ENCODE measurements around the gene PRSS21.

The PRSS21 gene

DNA sequence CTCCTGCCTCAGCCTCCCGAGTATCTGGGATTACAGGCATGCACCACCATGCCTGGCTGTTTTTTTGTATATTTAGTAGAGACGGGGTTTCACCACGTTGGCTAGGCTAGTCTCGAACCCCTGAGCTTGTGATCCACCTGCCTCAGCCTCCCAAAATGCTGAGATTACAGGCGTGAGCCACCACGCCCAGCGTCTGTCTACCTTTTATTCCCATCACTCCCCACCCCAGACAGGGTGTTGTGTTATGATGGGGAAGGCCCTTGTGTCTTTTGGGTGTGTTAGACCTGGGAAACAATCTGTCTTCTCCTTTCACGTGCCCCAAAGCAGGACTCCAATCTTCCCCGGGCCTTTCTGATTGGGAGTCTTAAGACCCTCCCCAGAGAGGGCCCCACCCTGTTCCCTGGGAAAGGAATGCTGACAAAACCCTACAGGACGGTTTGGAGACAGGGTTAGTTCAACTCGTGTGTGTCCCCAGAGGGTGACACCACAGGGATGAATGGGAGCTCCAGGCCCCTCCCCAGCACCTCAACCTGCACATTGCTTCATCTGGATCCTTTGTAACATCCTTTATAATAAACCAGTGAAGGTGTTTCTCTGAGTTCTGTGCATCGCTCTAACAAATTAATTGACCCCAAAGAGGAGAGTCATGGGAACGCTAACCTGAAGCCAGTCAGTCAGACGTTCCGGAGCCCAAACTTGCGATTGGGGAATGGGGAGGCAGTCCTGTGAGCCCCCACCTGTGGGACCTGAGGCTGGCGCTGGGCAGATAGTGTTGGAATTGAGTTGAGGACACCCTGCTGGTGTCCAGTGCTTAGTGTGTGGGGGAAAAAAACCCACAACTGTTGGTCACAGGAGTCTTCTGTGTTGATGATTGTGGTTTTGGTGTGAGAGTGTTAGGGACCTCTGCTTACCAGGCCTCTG lies 36.8 kb upstream of the PRSS21 start:
- in situ Hi-C loops (cut with MboI; ENCODE audit: low sequenced_read_pairs) = no loop called here

- in situ Hi-C loops (cut with MboI; ENCODE audit: low sequenced_read_pairs) = no loop called here
Observed at GRCh38 chr16:2782583-2783351, 34.3 kb upstream of the PRSS21 start.

GRCh38 chr16:2783581-2784357 lies 33.3 kb upstream of the PRSS21 start:
- in situ Hi-C loops (cut with MboI; ENCODE audit: low sequenced_read_pairs) = no loop called here

GRCh38 chr16:2784358-2785100 lies 32.5 kb upstream of the PRSS21 start:
- in situ Hi-C loops (cut with MboI; ENCODE audit: low sequenced_read_pairs) = no loop called here

GRCh38 chr16:2785101-2785991 lies 31.7 kb upstream of the PRSS21 start:
- in situ Hi-C loops (cut with MboI; ENCODE audit: low sequenced_read_pairs) = no loop called here

GRCh38 chr16:2786061-2786825 lies 30.8 kb upstream of the PRSS21 start:
- in situ Hi-C loops (cut with MboI; ENCODE audit: low sequenced_read_pairs) = no loop called here

- in situ Hi-C loops (cut with MboI; ENCODE audit: low sequenced_read_pairs) = no loop called here
Observed at GRCh38 chr16:2786826-2787151, 30.2 kb upstream of the PRSS21 start.

DNA sequence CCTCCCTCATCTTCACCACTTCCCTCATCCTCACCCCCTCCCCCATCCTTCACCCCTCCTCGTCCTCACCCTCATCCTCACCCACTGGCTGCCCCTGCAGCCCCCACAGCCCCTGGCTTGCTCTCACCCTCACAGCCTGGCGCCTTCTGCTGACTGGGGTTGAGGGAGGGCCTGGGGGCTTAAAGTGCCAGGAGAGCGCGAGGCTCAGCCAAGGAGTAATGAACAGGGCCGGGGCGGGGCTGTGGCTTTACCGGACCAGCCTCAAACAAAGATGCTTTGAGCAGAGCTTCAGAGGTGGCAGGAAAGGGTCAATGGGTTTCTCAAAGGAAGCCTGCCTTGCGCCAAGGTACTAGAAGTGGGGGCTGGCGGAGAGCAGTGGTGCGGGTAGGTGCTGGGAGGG lies 29.6 kb upstream of the PRSS21 start, which contains the start of gene PRSS33:
TSS of gene PRSS33 (minus strand) at position 155 of the 400 bp plus-strand sequence. CDS start 1,013 bp downstream, outside the sequence.
- in situ Hi-C loops (cut with MboI; ENCODE audit: low sequenced_read_pairs) = no loop called here

DNA sequence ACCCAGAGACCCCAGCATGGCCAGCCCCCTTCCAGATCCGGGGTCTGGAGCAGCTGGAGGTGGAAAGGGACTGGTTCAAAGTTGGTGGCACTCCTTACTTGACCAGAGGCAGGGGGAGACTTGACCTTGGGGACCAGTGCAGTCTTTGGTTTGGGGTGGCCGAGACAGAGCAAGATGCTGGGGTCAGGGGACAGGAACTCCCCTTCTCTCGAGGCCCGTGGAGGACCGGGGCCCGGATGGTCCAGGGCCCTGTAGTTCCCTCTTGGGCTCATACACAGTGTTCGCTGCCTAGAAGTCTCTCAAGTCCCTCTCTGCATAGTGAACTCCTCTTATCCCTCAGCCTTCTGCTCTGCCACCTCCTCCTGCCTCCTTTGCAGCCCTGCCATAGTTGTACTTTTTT lies 29.1 kb upstream of the PRSS21 start:
- in situ Hi-C loops (cut with MboI; ENCODE audit: low sequenced_read_pairs) = no loop called here

DNA sequence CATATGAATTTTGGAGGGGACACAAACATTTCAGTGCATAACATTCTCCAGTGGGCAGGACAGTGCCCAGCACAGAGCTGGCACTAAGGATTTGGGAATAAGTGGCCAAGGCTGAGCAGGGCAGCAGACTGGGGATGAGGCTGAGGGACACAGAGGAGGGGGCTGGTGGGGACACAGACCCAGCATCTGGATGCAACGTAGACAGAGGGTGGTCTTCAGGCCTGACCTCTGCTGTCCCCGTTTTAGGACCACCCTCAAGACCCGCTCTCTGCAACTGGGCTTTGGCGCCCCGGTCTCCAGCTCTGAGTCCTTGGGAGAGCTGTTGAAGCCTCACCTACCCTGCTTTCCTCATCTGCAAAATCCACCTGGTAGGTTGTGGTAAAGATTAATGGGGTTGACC lies 26.4 kb upstream of the PRSS21 start:
- in situ Hi-C loops (cut with MboI; ENCODE audit: low sequenced_read_pairs) = no loop called here

DNA sequence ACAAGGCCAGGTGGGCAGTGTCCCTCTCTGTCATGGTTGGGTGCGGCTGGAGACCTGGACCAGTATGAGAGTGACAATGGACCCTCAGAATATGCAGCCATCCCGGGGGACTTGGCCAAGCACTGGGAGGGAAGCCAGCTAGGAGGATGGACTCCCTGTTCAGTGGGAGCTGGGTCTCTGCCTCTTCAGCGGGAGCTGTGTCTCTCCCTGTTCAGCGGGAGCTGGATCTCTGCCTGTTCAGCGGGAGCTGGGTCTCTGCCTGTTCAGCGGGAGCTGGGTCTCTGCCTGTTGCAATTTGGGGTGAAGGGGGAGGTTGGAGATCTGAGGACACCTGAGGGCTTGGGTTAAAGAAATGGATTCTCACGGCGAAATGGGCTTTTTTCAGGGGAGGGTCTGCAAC lies 25.9 kb upstream of the PRSS21 start:
- in situ Hi-C loops (cut with MboI; ENCODE audit: low sequenced_read_pairs) = no loop called here

DNA sequence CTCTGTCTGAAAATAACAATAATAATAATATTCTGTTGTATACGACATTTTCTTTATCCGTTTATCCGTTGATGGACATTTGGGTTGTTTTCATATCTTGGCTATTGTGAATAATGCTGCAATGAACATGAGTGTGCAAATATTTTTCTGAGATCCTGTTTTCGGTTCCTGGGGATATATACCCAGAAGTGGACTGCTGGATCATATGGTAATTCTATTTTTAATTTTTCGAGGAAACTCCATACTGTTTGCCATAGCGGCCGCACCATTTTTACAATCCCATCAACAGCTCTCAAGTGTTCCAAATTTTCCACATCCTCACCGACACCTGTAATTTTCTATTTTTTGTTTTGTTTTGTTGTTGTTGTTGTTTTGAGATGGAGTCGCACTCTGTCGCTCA lies 24.1 kb upstream of the PRSS21 start:
- in situ Hi-C loops (cut with MboI; ENCODE audit: low sequenced_read_pairs) = no loop called here

DNA sequence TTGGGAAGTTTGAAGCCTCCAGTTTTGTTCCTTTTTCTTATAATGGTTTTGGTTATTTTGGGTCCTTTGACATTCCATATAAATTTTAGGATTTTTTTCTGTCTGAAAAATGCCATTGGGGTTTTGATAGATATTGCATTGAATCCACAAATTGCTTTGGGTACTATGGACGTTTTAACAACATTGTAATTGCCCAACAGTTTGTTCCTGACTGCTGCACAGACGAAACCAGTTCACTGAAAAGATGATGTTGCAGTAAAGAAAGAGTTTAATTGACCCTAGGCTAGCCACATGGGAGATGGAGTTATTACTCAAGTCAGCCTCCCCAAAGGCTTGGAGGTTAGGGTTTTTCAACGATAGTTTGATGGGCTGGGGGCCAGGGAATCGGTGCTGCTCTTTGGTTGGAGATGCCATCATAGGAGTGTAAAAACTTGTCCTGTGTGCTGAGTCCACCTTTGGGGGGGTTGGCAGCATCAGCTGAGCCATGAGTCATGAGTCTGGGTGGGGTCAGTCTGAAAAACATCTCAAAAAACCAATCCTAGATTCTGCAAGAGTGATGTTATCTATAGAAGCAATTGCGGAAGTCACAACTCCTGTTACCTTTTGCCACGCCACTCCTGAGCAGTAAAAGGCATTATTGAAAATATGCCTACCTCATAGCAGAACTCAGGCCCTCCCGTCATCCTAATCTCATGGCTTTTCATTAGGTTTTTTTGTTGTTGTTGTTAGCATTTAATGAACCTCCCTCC lies 21.5 kb upstream of the PRSS21 start:
- in situ Hi-C loops (cut with MboI; ENCODE audit: low sequenced_read_pairs) = no loop called here

DNA sequence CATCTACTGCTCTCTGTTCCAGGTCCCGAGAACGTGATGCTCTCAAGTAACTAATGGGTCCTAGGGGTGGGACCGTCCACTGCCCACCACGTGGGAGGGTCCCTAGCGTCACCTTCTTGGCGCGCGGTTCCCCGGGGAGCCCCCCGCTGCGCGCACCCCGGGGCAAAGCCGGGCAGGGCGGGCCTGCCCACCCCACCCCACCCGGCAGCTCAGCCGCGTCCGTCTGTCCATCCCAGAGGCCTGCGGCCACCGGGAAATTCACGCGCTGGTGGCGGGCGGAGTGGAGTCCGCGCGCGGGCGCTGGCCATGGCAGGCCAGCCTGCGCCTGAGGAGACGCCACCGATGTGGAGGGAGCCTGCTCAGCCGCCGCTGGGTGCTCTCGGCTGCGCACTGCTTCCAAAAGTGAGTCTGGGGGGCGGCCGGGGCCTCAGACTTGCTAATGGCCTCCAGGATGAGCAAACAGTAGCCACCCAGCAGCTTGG lies 18.3 kb upstream of the PRSS21 start:
- in situ Hi-C loops (cut with MboI; ENCODE audit: low sequenced_read_pairs) = no loop called here

- in situ Hi-C loops (cut with MboI; ENCODE audit: low sequenced_read_pairs) = no loop called here
Observed at GRCh38 chr16:2799205-2799858, 17.7 kb upstream of the PRSS21 start.

GRCh38 chr16:2799859-2800226 lies 17.2 kb upstream of the PRSS21 start:
- in situ Hi-C loops (cut with MboI; ENCODE audit: low sequenced_read_pairs) = no loop called here

DNA sequence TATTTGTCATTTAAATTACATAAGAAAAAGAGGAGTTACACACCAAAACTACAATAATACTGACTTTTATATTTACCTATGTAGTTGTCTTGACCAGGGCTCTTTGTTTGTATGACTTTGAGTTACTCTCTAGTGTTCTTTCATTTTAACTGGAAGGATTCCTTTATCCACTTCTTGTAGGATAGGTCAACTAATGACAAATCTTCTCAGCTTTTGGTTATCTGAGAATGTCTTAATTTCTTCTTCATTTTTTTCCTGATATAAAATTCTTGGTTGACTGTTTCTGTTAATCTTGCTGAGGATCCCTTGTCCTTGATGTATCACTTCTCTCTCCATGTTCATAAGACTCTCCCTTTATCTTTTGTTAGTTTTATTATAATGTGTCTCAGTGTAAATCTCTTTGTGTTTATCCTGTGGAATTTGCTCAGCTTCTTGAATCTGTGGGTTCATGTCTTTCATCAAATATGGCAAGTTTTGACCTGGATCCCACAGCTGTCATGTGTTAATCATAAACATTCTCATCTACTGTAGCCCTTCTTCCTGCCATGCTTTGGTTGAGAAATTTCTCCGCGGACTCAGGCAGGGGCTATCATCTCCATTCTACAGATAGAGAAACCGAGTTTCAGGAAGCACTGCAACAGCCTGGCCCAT lies 13.4 kb upstream of the PRSS21 start:
- in situ Hi-C loops (cut with MboI; ENCODE audit: low sequenced_read_pairs) = no loop called here
